Thoracic aorta (tissue), 2 donors: ENCODE data around the gene TTF2. TPM values are rescaled to one million over a fixed set of nuclear protein-coding genes. Genes with fewer than 3 reads are reported as not detected.

ENCODE experiments used
- ATAC-seq: fragments of 150-250 bp; one replicate; pipeline ENCODE4 v1.8.0; 2017; ENCODE audit warnings: low read depth; ENCODE audit not compliant: insufficient number of reproducible peaks, low FRiP score
- DNase-seq: peaks from one replicate; pipeline ENCODE4 v3.0.0-alpha.2; 2020; ENCODE audit warnings: low spot score
- H3K27ac ChIP-seq, 2 donors: fragments of 200-600 bp; sonication (generic); 1 replicate in 1 of 2; 2 replicates in 1 of 2; pipeline ENCODE4 v1.5.1; 2016; ENCODE audit warnings: mild to moderate bottlenecking in 2 of 2, moderate library complexity in 2 of 2
- H3K27me3 ChIP-seq: fragments of 200-600 bp; sonication (generic); replicated peaks from 2 replicates; pipeline ENCODE4 v1.6.0; 2016; ENCODE audit warnings: mild to moderate bottlenecking; ENCODE audit not compliant: insufficient read depth
- H3K36me3 ChIP-seq: fragments of 200-600 bp; sonication (generic); one replicate; pipeline ENCODE4 v1.5.1; 2016
- H3K4me1 ChIP-seq, 2 donors: fragments of 200-600 bp; sonication (generic); 1 replicate in 1 of 2; 2 replicates in 1 of 2; pipeline versions ENCODE4 v1.5.1 to v1.6.0; 2016; ENCODE audit warnings: low read depth in 2 of 2, mild to moderate bottlenecking in 1 of 2; ENCODE audit not compliant: control insufficient read depth in 1 of 2
- H3K4me3 ChIP-seq: fragments of 200-600 bp; sonication (generic); 2 replicates; pipeline ENCODE4 v1.5.1; 2016; ENCODE audit warnings: mild to moderate bottlenecking
- H3K9me3 ChIP-seq: fragments of 200-600 bp; sonication (generic); 2 replicates; pipeline ENCODE4 v1.5.1; 2016
- CTCF ChIP-seq: fragments of 200-600 bp; sonication (generic); IDR thresholded peaks from one replicate; pipeline ENCODE4 v1.5.1; 2019; ENCODE audit warnings: antibody characterized with exemption
- total RNA-seq, 2 donors: library from RNA; depleted of rRNA; stranded (reverse); fragments of >200 nt; gene quantifications; one replicate each; pipeline versions ENCODE4 v1.1.0 to v1.2.3, GENCODE V29; 2016

The TTF2 gene
- total RNA-seq, 2 donors from 2014 or later: 28.8 to 32.1 TPM

GRCh38 chr1:117122330-117123025 is 62.4 kb downstream of the TTF2 start:
- TF ChIP-seq CTCF: no peak
- Histone ChIP-seq H3K27me3 (no peaks in the 10 kb centered on the region), H3K27ac (peak overlapping the region; percentile 85 to 88), H3K4me3 (peak overlapping the region; percentile 83), H3K9me3 (no peaks in the 10 kb centered on the region), H3K4me1 (peaks cover 8 to 15% of the 10 kb centered on the region in 2 donors), H3K36me3 (no peaks in the 10 kb centered on the region)
- DNase-seq (no peak), ATAC-seq (peak; percentile 9)

GRCh38 chr1:117123274-117123673 is 63.1 kb downstream of the TTF2 start:
- no peaks in the 10 kb centered on the region for H3K36me3 ChIP-seq
- no peaks in the 10 kb centered on the region for H3K27me3 ChIP-seq
- no peak overlapping the region for H3K27ac ChIP-seq
- H3K9me3 ChIP-seq: no peaks in the 10 kb centered on the region
- no peak for ATAC-seq
- H3K4me3 ChIP-seq: no peak overlapping the region
- no peak for TF ChIP-seq CTCF
- H3K4me1 ChIP-seq: peaks cover 8 to 15% of the 10 kb centered on the region in 2 donors
- no peak for DNase-seq

DNA sequence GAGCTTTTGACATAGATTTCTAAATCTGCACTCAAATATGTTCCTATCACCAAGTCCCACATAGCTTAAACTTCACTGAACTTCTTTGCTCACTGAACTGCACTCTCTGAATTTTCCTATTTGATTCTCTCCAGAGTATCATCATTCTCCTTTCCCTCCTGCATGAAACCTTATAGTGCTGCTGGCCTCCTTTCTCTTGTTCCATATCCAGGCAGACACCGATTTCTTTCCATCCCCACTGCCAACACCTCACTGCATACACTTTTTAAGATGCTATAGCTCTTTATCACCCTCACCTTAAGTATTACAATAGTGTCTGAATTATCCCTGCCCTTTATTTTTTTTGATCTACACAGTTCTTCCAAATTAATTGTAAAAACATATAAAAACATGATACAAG is 64.5 kb downstream of the TTF2 start:
- Histone ChIP-seq H3K27ac (no peak overlapping the region), H3K9me3 (no peaks in the 10 kb centered on the region), H3K4me1 (peaks cover 8 to 15% of the 10 kb centered on the region in 2 donors), H3K36me3 (no peaks in the 10 kb centered on the region), H3K4me3 (no peak overlapping the region), H3K27me3 (no peaks in the 10 kb centered on the region)
- no peak for TF ChIP-seq CTCF
- ATAC-seq: no peak
- DNase-seq: no peak

DNA sequence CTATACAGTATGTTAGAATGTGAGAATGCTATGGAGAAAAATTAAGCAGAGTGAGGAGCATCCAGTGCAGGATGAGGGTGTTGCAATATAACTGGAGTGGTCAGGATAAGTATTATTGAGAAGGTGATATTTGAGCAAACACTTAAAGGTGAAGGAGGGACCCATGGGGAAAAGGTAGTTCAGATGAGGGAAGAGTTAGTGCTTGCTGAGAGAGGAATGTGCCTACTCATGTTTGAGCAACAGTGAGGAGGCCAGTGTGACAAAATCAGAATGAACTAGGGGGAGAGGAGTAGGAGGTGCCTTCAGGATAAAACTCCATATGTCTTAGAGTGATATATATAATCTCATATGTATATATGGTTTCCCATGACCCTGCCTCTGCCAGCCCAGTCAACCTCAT is 67.7 kb downstream of the TTF2 start:
- H3K27ac ChIP-seq: no peak overlapping the region
- no peak for ATAC-seq
- H3K4me1 ChIP-seq: no peaks in the 10 kb centered on the region
- H3K4me3 ChIP-seq: no peak overlapping the region
- DNase-seq: no peak
- H3K9me3 ChIP-seq: no peaks in the 10 kb centered on the region
- H3K36me3 ChIP-seq: no peaks in the 10 kb centered on the region
- no peak for TF ChIP-seq CTCF
- no peaks in the 10 kb centered on the region for H3K27me3 ChIP-seq

GRCh38 chr1:117128323-117129079 is 68.4 kb downstream of the TTF2 start:
- DNase-seq (no peak), ATAC-seq (no peak)
- Histone ChIP-seq H3K4me1 (no peaks in the 10 kb centered on the region), H3K27ac (no peak overlapping the region), H3K36me3 (no peaks in the 10 kb centered on the region), H3K9me3 (no peaks in the 10 kb centered on the region), H3K27me3 (no peaks in the 10 kb centered on the region), H3K4me3 (no peak overlapping the region)
- peak; percentile 43 for TF ChIP-seq CTCF
